Astrocyte (in vitro differentiated cells and primary cell): ENCODE measurements around the gene TTC22.

Experiments used
- CTCF ChIP-seq: IDR thresholded peaks from 2 replicates; pipeline ENCODE4 v1.5.1; 2011; ENCODE audit warnings: low read depth, mild to moderate bottlenecking, inconsistent platforms, low read length, moderate library complexity; ENCODE audit not compliant: insufficient read depth
- EZH2 ChIP-seq: IDR thresholded peaks from 2 replicates; pipeline ENCODE4 v1.6.1; 2012; ENCODE audit warnings: mild to moderate bottlenecking, low read length, inconsistent platforms; ENCODE audit not compliant: insufficient read depth

GRCh38 chr1:54848134-54848948 lies 47.2 kb upstream of the TTC22 start:
- TF ChIP-seq CTCF (no peak), EZH2 (no peak)
